Activated CD4-positive, alpha-beta T cell treated with anti-CD3 and anti-CD28 coated beads for 48 hours (primary cell): ENCODE data around the gene IL17C.

Source experiments
- DNase-seq: peaks from one replicate; pipeline ENCODE4 v3.0.0-alpha.2; 2020

The IL17C gene

GRCh38 chr16:88628512-88628974, 9.8 kb upstream of the IL17C start:
- DNase-seq = peak; percentile 37

GRCh38 chr16:88629835-88630234, 8.5 kb upstream of the IL17C start:
- no peak for DNase-seq

- no peak for DNase-seq
Measured at GRCh38 chr16:88630433-88630832, 7.9 kb upstream of the IL17C start.

GRCh38 chr16:88630941-88631340, 7.4 kb upstream of the IL17C start:
- no peak for DNase-seq

- no peak for DNase-seq
Measured at GRCh38 chr16:88631384-88631783, 7.0 kb upstream of the IL17C start.

GRCh38 chr16:88631920-88632586, 6.3 kb upstream of the IL17C start:
- no peak for DNase-seq

GRCh38 chr16:88632587-88632930, 5.8 kb upstream of the IL17C start:
- no peak for DNase-seq

- DNase-seq = peak; percentile 54
Measured at GRCh38 chr16:88633684-88634140, 4.7 kb upstream of the IL17C start.

GRCh38 chr16:88634141-88634993, 4.0 kb upstream of the IL17C start:
- peak; percentile 53 for DNase-seq

GRCh38 chr16:88634994-88635670, 3.2 kb upstream of the IL17C start:
- no peak for DNase-seq

- DNase-seq = no peak
Measured at GRCh38 chr16:88635671-88636319, 2.6 kb upstream of the IL17C start.

GRCh38 chr16:88636488-88637265, 1.7 kb upstream of the IL17C start:
- DNase-seq = no peak

- DNase-seq = no peak
Measured at GRCh38 chr16:88639231-88640038, 1.1 kb downstream of the IL17C start.

GRCh38 chr16:88640039-88640495, 1.7 kb downstream of the IL17C start:
- DNase-seq = no peak

GRCh38 chr16:88640498-88641247, 2.3 kb downstream of the IL17C start:
- DNase-seq = no peak

- DNase-seq = no peak
Measured at GRCh38 chr16:88642881-88643643, 4.7 kb downstream of the IL17C start.

GRCh38 chr16:88643644-88643932, 5.2 kb downstream of the IL17C start:
- DNase-seq = no peak

GRCh38 chr16:88645455-88645854, 7.1 kb downstream of the IL17C start:
- DNase-seq = no peak

- DNase-seq = no peak
Measured at GRCh38 chr16:88645941-88646340, 7.6 kb downstream of the IL17C start.
